Type B pancreatic cell (in vitro differentiated cells): ENCODE measurements around the gene GPC5. TPM values are rescaled to one million over a fixed set of nuclear protein-coding genes. Genes with fewer than 3 reads are reported as not detected.
A peak's percentile ranks its signal among the peaks of the same experiment; 100 is the strongest.

Experiments
- DNase-seq: peaks from one replicate; pipeline ENCODE4 v3.0.0; 2021; ENCODE audit warnings: mixed read lengths; ENCODE audit not compliant: unreplicated experiment; ENCODE audit errors: extremely low spot score
- H3K27ac Mint-ChIP-seq: 2 replicates; pipeline ENCODE4 v1.8.0; 2021; ENCODE audit warnings: mild to moderate bottlenecking, mixed read lengths
- H3K27me3 Mint-ChIP-seq: 2 replicates; pipeline ENCODE4 v1.8.0; 2021; ENCODE audit warnings: mixed read lengths
- H3K36me3 Mint-ChIP-seq: 2 replicates; pipeline ENCODE4 v1.8.0; 2021; ENCODE audit warnings: mixed read lengths
- H3K4me1 Mint-ChIP-seq: one replicate; pipeline ENCODE4 v1.8.0; 2021; ENCODE audit warnings: mixed read lengths; ENCODE audit not compliant: unreplicated experiment
- H3K4me3 Mint-ChIP-seq: 2 replicates; pipeline ENCODE4 v1.8.0; 2021; ENCODE audit warnings: mild to moderate bottlenecking, mixed read lengths
- H3K9me3 Mint-ChIP-seq: 2 replicates; pipeline ENCODE4 v1.8.0; 2021; ENCODE audit warnings: mixed read lengths
- total RNA-seq: library from RNA; stranded (reverse); gene quantifications from 2 replicates; pipeline ENCODE4 v1.2.1, GENCODE V29; 2021; ENCODE audit warnings: low replicate concordance
- TF ChIP-seq, protein P1 (sequence below): fragments of 200-600 bp; sonication (generic); conservative IDR thresholded peaks from 2 replicates; pipeline ENCODE4 v1.5.0; 2021; ENCODE audit warnings: antibody characterized with exemption, mild to moderate bottlenecking

The GPC5 gene
- total RNA-seq, 1 donor from 2014 or later, result 2.8 TPM

- Mint-ChIP-seq H3K27me3 (no peaks in the 10 kb centered on the region), H3K36me3 (no peaks in the 10 kb centered on the region), H3K4me1 (no peaks in the 10 kb centered on the region), H3K4me3 (no peak overlapping the region), H3K9me3 (no peaks in the 10 kb centered on the region), H3K27ac (no peak overlapping the region)
- TF ChIP-seq, protein P1, sequence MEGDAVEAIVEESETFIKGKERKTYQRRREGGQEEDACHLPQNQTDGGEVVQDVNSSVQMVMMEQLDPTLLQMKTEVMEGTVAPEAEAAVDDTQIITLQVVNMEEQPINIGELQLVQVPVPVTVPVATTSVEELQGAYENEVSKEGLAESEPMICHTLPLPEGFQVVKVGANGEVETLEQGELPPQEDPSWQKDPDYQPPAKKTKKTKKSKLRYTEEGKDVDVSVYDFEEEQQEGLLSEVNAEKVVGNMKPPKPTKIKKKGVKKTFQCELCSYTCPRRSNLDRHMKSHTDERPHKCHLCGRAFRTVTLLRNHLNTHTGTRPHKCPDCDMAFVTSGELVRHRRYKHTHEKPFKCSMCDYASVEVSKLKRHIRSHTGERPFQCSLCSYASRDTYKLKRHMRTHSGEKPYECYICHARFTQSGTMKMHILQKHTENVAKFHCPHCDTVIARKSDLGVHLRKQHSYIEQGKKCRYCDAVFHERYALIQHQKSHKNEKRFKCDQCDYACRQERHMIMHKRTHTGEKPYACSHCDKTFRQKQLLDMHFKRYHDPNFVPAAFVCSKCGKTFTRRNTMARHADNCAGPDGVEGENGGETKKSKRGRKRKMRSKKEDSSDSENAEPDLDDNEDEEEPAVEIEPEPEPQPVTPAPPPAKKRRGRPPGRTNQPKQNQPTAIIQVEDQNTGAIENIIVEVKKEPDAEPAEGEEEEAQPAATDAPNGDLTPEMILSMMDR, result no peak
- no peak for DNase-seq
These were observed 219.9 kb downstream of the GPC5 start for GRCh38 chr13:91618315-91618714.

- H3K36me3 Mint-ChIP-seq, result no peaks in the 10 kb centered on the region
- no peak overlapping the region for H3K4me3 Mint-ChIP-seq
- H3K9me3 Mint-ChIP-seq, result no peaks in the 10 kb centered on the region
- no peak overlapping the region for H3K27ac Mint-ChIP-seq
- TF ChIP-seq, protein P1, result no peak
- H3K27me3 Mint-ChIP-seq, result no peaks in the 10 kb centered on the region
- no peaks in the 10 kb centered on the region for H3K4me1 Mint-ChIP-seq
- DNase-seq, result no peak
These were observed 222.3 kb downstream of the GPC5 start for GRCh38 chr13:91620670-91621141.

- Mint-ChIP-seq H3K9me3 (no peaks in the 10 kb centered on the region), H3K4me3 (no peak overlapping the region), H3K36me3 (no peaks in the 10 kb centered on the region), H3K27me3 (no peaks in the 10 kb centered on the region), H3K4me1 (no peaks in the 10 kb centered on the region), H3K27ac (peak overlapping the region; percentile 18)
- TF ChIP-seq, protein P1, result no peak
- no peak for DNase-seq
These were observed 222.7 kb downstream of the GPC5 start for GRCh38 chr13:91621161-91621560.

- H3K36me3 Mint-ChIP-seq, result no peaks in the 10 kb centered on the region
- no peak overlapping the region for H3K4me3 Mint-ChIP-seq
- H3K4me1 Mint-ChIP-seq, result no peaks in the 10 kb centered on the region
- H3K27me3 Mint-ChIP-seq, result no peaks in the 10 kb centered on the region
- H3K27ac Mint-ChIP-seq, result no peak overlapping the region
- H3K9me3 Mint-ChIP-seq, result no peaks in the 10 kb centered on the region
- DNase-seq, result no peak
- TF ChIP-seq, protein P1, result no peak
These were observed 223.5 kb downstream of the GPC5 start for GRCh38 chr13:91621963-91622362.

DNA sequence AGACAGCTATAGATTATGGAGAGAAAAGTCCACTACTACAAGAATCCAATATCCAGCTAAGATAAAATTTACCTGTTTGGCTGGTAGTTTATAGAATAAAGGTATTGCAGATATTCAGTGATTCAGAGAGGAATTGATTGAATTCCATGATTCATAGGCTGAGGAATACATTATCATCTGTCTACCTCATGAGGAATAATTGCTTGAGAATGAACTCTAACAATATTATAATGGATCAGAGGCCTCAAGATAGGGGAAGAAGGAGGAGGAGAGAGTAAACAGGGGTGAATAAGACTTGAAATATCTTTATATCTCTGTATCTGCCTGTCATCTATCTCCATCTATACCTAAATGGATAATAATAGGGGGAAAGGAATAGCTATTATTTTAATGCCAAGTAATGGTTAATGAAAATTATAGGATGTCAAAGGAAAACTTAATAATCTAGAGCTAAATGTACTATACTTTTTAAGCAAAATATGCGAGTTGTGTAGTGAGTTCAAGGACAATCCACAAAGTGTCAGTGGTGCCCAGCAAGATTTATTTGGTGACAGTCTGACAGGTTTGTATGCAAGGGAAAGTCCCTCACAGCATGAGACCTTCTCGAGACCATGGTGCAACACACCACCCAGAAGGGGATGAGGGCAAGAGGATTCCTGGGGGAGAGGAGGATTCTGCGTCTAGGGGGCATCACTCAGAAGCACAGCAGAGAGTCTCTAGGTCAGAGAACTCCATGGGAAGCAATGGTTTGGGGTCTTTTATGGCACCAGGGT, 224.5 kb downstream of the GPC5 start:
- Mint-ChIP-seq H3K9me3 (no peaks in the 10 kb centered on the region), H3K36me3 (no peaks in the 10 kb centered on the region), H3K4me3 (no peak overlapping the region), H3K4me1 (no peaks in the 10 kb centered on the region), H3K27me3 (no peaks in the 10 kb centered on the region), H3K27ac (no peak overlapping the region)
- no peak for DNase-seq
- TF ChIP-seq, protein P1, result no peak
